ENCODE data around the gene SLC6A11. TPM values are rescaled to one million over a fixed set of nuclear protein-coding genes. Genes with fewer than 3 reads are reported as not detected.
A peak's percentile ranks its signal among the peaks of the same experiment; 100 is the strongest.

Gene SLC6A11
- total and polyA plus RNA-seq, 10 donors: 0.03 to 2.7 (median 0.41) TPM; not detected in 2

- no peaks in the 10 kb centered on the region for H3K36me3 ChIP-seq
- no peaks in the 10 kb centered on the region for H3K9me3 ChIP-seq
- intact Hi-C loops (cut with DNase I; ENCODE audit: low total_unique reads): no loop called here
- H3K4me1 ChIP-seq: peaks cover 0 to 5% (median 2%) of the 10 kb centered on the region in 6 donors
- no peak overlapping the region for H3K27ac ChIP-seq
- H3K27me3 ChIP-seq (replicated peaks in 1 of 7): peaks cover 0 to 47% (median 3%) of the 10 kb centered on the region in 7 donors
- DNase-seq: no peak
- H3K4me3 ChIP-seq: no peak overlapping the region
- TF ChIP-seq POLR2A (IDR thresholded peaks at IDR 0.05) (no peak), POLR2AphosphoS5 (IDR thresholded peaks at IDR 0.05) (no peak), CTCF (IDR thresholded peaks at IDR 0.05 in 8 of 11, conservative IDR thresholded peaks at IDR 0.05 in 3 of 11) (no peak)
- 85 to 95% (median 88%) methylated on average over 5 of the region's 5 CpGs for WGBS, 5 donors
Measured at GRCh38 chr3:10986592-10986991, 170.6 kb downstream of the SLC6A11 start.

- Histone ChIP-seq H3K4me1 (peaks cover 0 to 14% (median 6%) of the 10 kb centered on the region in 6 donors), H3K9me3 (no peaks in the 10 kb centered on the region), H3K27ac (no peak overlapping the region), H3K27me3 (replicated peaks in 1 of 7) (peaks cover 3 to 46% (median 13%) of the 10 kb centered on the region in 7 donors), H3K4me3 (no peak overlapping the region), H3K36me3 (no peaks in the 10 kb centered on the region)
- WGBS, 5 donors: 79 to 92% (median 86%) methylated on average over 9 of the region's 9 CpGs
- intact Hi-C loops (cut with DNase I; ENCODE audit: low total_unique reads): no loop called here
- peak; percentile 22 for DNase-seq
- TF ChIP-seq POLR2A (IDR thresholded peaks at IDR 0.05): no peak
- no peak for TF ChIP-seq POLR2AphosphoS5 (IDR thresholded peaks at IDR 0.05)
- TF ChIP-seq CTCF (IDR thresholded peaks at IDR 0.05 in 8 of 11, conservative IDR thresholded peaks at IDR 0.05 in 3 of 11): no peak
Measured at GRCh38 chr3:10988001-10988665, 172.1 kb downstream of the SLC6A11 start.

- WGBS, 5 donors: 73 to 81% (median 76%) methylated on average over 7 of the region's 7 CpGs
- Histone ChIP-seq H3K4me3 (no peak overlapping the region), H3K36me3 (no peaks in the 10 kb centered on the region), H3K4me1 (peaks cover 0 to 16% (median 6%) of the 10 kb centered on the region in 6 donors), H3K27me3 (replicated peaks in 1 of 7) (peaks cover 3 to 53% (median 22%) of the 10 kb centered on the region in 7 donors), H3K27ac (no peak overlapping the region), H3K9me3 (no peaks in the 10 kb centered on the region)
- TF ChIP-seq POLR2AphosphoS5 (IDR thresholded peaks at IDR 0.05) (no peak), POLR2A (IDR thresholded peaks at IDR 0.05) (no peak), CTCF (IDR thresholded peaks at IDR 0.05 in 8 of 11, conservative IDR thresholded peaks at IDR 0.05 in 3 of 11) (no peak)
- DNase-seq: peak; percentile 20
- intact Hi-C loops (cut with DNase I; ENCODE audit: low total_unique reads): no loop called here
Measured at GRCh38 chr3:10988991-10989484, 173.0 kb downstream of the SLC6A11 start.

Other genes starting within 250 kb of the SLC6A11 start
- 1 to 10 TPM in 5 of 7 donors, under 1 TPM in 2; 0.20 to 3.0 (median 1.2) TPM for gene SLC6A1, start 176.5 kb downstream of the SLC6A11 start, total RNA-seq
- under 1 TPM; 0.11 to 0.45 (median 0.13) TPM for gene SLC6A1, start 176.5 kb downstream of the SLC6A11 start, polyA plus RNA-seq